Measurements from ENCODE around the gene ZNF730. TPM values are rescaled to one million over a fixed set of nuclear protein-coding genes. Genes with fewer than 3 reads are reported as not detected.

The ZNF730 gene
- total RNA-seq, 1 experiment from 2014 or later, result 1.0 TPM

Other genes starting within 250 kb of the ZNF730 start
- 0.10 and 1.6 TPM in 2 replicates for gene ZNF728, start 113.8 kb upstream of the ZNF730 start, total RNA-seq (2014; rRNA removed; shearing (Covaris generic))
- 8.8 and 10.5 TPM in 2 replicates for gene ZNF724, start 133.4 kb downstream of the ZNF730 start, total RNA-seq (2014; rRNA removed; shearing (Covaris generic))

All from H4 (cell line).